HEK293 (cell line): ENCODE results near the gene SGMS1.

ENCODE experiments used
- CTCF ChIA-PET: fragments of 350-600 bp; formaldehyde crosslinking; extraction: SDS; loops from one replicate; lab custom pipeline; 2021; ENCODE audit warnings: antibody characterized with exemption; lab: Yijun Ruan, JAX
- POLR2A ChIA-PET: fragments of 300-600 bp; formaldehyde crosslinking; extraction: SDS; loops from one replicate; lab custom pipeline; 2020; ENCODE audit warnings: antibody characterized with exemption, inconsistent platforms; lab: Yijun Ruan, JAX
- H3K27ac ChIP-seq: fragments of 200-500 bp; sonication (Bioruptor generic); 2 replicates; pipeline ENCODE4 v1.5.1; 2014; ENCODE audit warnings: low read depth, low read length, control low read depth, inconsistent platforms; ENCODE audit errors: extremely low read depth
- H3K36me3 ChIP-seq, 2 experiments: fragments of 200-500 bp in 1 of 2; sonication (Bioruptor generic) in 1 of 2; 1 replicate in 1 of 2; 2 replicates in 1 of 2; pipeline ENCODE4 v1.5.1; 2014 to 2017; ENCODE audit warnings: inconsistent platforms in 2 of 2, low read length in 2 of 2; ENCODE audit not compliant: control insufficient read depth in 2 of 2, insufficient read depth in 1 of 2
- H3K4me1 ChIP-seq: fragments of 200-500 bp; sonication (Bioruptor generic); 2 replicates; pipeline ENCODE4 v1.5.1; 2014; ENCODE audit warnings: mild to moderate bottlenecking, low read length, inconsistent platforms; ENCODE audit not compliant: control insufficient read depth, insufficient read depth
- H3K4me3 ChIP-seq: 2 replicates; pipeline ENCODE4 v1.5.1; 2011; ENCODE audit warnings: low read depth, mild to moderate bottlenecking, control low read depth, low read length, moderate library complexity
- H3K9me3 ChIP-seq: fragments of 200-500 bp; sonication (Bioruptor generic); 2 replicates; pipeline ENCODE4 v1.5.1; 2014; ENCODE audit warnings: low read depth, low read length, inconsistent platforms; ENCODE audit not compliant: control insufficient read depth, insufficient read depth
- INSM2 ChIP-seq: fragments of 450-650 bp; formaldehyde crosslinking; IDR thresholded peaks from 2 replicates; pipeline ENCODE4 v1.5.1; 2016; ENCODE audit warnings: missing biosample characterization, missing genetic modification characterization
- PRDM6 ChIP-seq: fragments of 450-650 bp; formaldehyde crosslinking; IDR thresholded peaks from 2 replicates; pipeline ENCODE4 v1.5.1; 2017; ENCODE audit warnings: missing biosample characterization, missing genetic modification characterization
- TSHZ1 ChIP-seq: fragments of 450-650 bp; formaldehyde crosslinking; IDR thresholded peaks from 2 replicates; pipeline ENCODE4 v1.5.1; 2016; ENCODE audit warnings: missing biosample characterization, missing genetic modification characterization, borderline replicate concordance
- ZBTB21 ChIP-seq: fragments of 450-650 bp; formaldehyde crosslinking; IDR thresholded peaks from 2 replicates; pipeline ENCODE4 v1.5.1; 2017; ENCODE audit warnings: missing biosample characterization, missing genetic modification characterization
- ZBTB8A ChIP-seq: fragments of 450-650 bp; formaldehyde crosslinking; IDR thresholded peaks from 2 replicates; pipeline ENCODE4 v1.5.1; 2016; ENCODE audit warnings: missing biosample characterization, missing genetic modification characterization
- ZNF175 ChIP-seq: fragments of 450-650 bp; formaldehyde crosslinking; IDR thresholded peaks from 2 replicates; pipeline ENCODE4 v1.5.1; 2016; ENCODE audit warnings: missing biosample characterization, missing genetic modification characterization
- ZNF266 ChIP-seq: fragments of 450-650 bp; formaldehyde crosslinking; IDR thresholded peaks from 2 replicates; pipeline ENCODE4 v1.5.1; 2016; ENCODE audit warnings: missing biosample characterization, missing genetic modification characterization, low read depth
- ZNF350 ChIP-seq: fragments of 450-650 bp; formaldehyde crosslinking; IDR thresholded peaks from 2 replicates; pipeline ENCODE4 v1.5.0; 2017; ENCODE audit warnings: missing biosample characterization, mild to moderate bottlenecking, missing genetic modification characterization
- ZNF426 ChIP-seq: fragments of 450-650 bp; formaldehyde crosslinking; IDR thresholded peaks from 2 replicates; pipeline ENCODE4 v1.5.1; 2017; ENCODE audit warnings: missing biosample characterization, missing genetic modification characterization, mild to moderate bottlenecking, inconsistent platforms, moderate library complexity
- ZNF433 ChIP-seq: fragments of 450-650 bp; formaldehyde crosslinking; IDR thresholded peaks from 2 replicates; pipeline ENCODE4 v1.5.1; 2016; ENCODE audit warnings: missing biosample characterization, missing genetic modification characterization, low read depth
- ZNF518A ChIP-seq: fragments of 450-650 bp; formaldehyde crosslinking; conservative IDR thresholded peaks from 2 replicates; pipeline ENCODE4 v1.5.1; 2016; ENCODE audit warnings: low read depth, missing biosample characterization, missing genetic modification characterization
- ZNF555 ChIP-seq: fragments of 450-650 bp; formaldehyde crosslinking; conservative IDR thresholded peaks from 2 replicates; pipeline ENCODE4 v1.5.1; 2017; ENCODE audit warnings: missing biosample characterization, mild to moderate bottlenecking, missing genetic modification characterization, inconsistent platforms
- ZNF76 ChIP-seq: fragments of 450-650 bp; formaldehyde crosslinking; IDR thresholded peaks from 2 replicates; pipeline ENCODE4; 2016; ENCODE audit warnings: low read depth, missing biosample characterization, missing genetic modification characterization, borderline replicate concordance
- ZSCAN4 ChIP-seq: fragments of 450-650 bp; formaldehyde crosslinking; IDR thresholded peaks from 2 replicates; pipeline ENCODE4 v1.5.1; 2017; ENCODE audit warnings: missing biosample characterization, missing genetic modification characterization

SGMS1 gene

GRCh38 chr10:50397312-50398140 is 226.2 kb downstream of the SGMS1 start:
- peaks cover 16% of the 10 kb centered on the region; the same call in 1 of the 2 replicates for H3K4me1 ChIP-seq
- ChIA-PET POLR2A (interaction anchor here (1.2 kb wide), 1 partner anchor 20 kb away, joined by 4 read pairs; no protein-coding TSS in a partner anchor), CTCF (interaction anchor here (0.6 to 1.1 kb wide), 4 partner anchors 21 to 494 kb away, joined by 3 read pairs; no protein-coding TSS in a partner anchor)
- H3K4me3 ChIP-seq, result no peak overlapping the region
- no peaks in the 10 kb centered on the region for H3K9me3 ChIP-seq
- no peak overlapping the region for H3K27ac ChIP-seq
- H3K36me3 ChIP-seq, result no peaks in the 10 kb centered on the region
- TF ChIP-seq ZNF433 (tag by site-specific recombination), result no peak
- TF ChIP-seq ZSCAN4 (tag by site-specific recombination), result no peak
- TF ChIP-seq ZBTB8A (tag by site-specific recombination), result no peak
- TF ChIP-seq PRDM6 (tag by site-specific recombination), result no peak
- TF ChIP-seq ZBTB21 (tag by site-specific recombination), result no peak
- no peak for TF ChIP-seq TSHZ1
- no peak for TF ChIP-seq ZNF76 (tag by site-specific recombination)
- TF ChIP-seq ZNF555 (tag by site-specific recombination), result no peak
- no peak for TF ChIP-seq INSM2
- TF ChIP-seq, all 188 proteins: peak for 0

- Histone ChIP-seq H3K27ac (no peak overlapping the region), H3K4me1 (peaks cover 19% of the 10 kb centered on the region; the same call in 1 of the 2 replicates), H3K9me3 (no peaks in the 10 kb centered on the region), H3K36me3 (no peaks in the 10 kb centered on the region), H3K4me3 (no peak overlapping the region)
- ChIA-PET CTCF (interaction anchor here (0.6 to 1.1 kb wide), 3 partner anchors 22 to 495 kb away, joined by 3 read pairs; no protein-coding TSS in a partner anchor), POLR2A (no interaction called here)
- TF ChIP-seq ZNF518A (tag by site-specific recombination), result no peak
- TF ChIP-seq ZNF350, result no peak
- TF ChIP-seq ZNF426 (tag by site-specific recombination), result no peak
- TF ChIP-seq INSM2, result no peak
- no peak for TF ChIP-seq ZNF266 (tag by site-specific recombination)
- TF ChIP-seq ZNF175 (tag by site-specific recombination), result no peak
Observed at GRCh38 chr10:50396491-50397311, 227.1 kb downstream of the SGMS1 start.
